Measurements from ENCODE around the gene SLC16A9. TPM values are rescaled to one million over a fixed set of nuclear protein-coding genes. Genes with fewer than 3 reads are reported as not detected.

SLC16A9 gene
- total and polyA plus RNA-seq, 4 donors = 0.70 to 6.0 (median 1.9) TPM

- WGBS, 2 donors = 67 to 77% methylated on average over 16 of the region's 16 CpGs
- no peak overlapping the region for H3K27ac ChIP-seq (ENCODE audit: low read depth in 1 of 2, low read length in 1 of 2)
- H3K27me3 ChIP-seq (ENCODE audit: control insufficient read depth in 3 of 3, insufficient read depth in 3 of 3, low read length in 2 of 3) = no peaks in the 10 kb centered on the region
- no peaks in the 10 kb centered on the region for H3K36me3 ChIP-seq (ENCODE audit: control insufficient read depth in 4 of 4, insufficient read depth in 4 of 4, low read length in 4 of 4)
- peak; percentile 41 to 84 (median 79) for DNase-seq
- TF ChIP-seq CTCF (IDR thresholded peaks at IDR 0.05; ENCODE audit: control extremely low read depth, extremely low read depth) = peak; percentile 23
- no peaks in the 10 kb centered on the region for H3K9me3 ChIP-seq (ENCODE audit: control insufficient read depth in 4 of 4, insufficient read depth in 3 of 4, low read length in 3 of 4)
- no peak overlapping the region for H3K4me3 ChIP-seq
- H3K4me1 ChIP-seq (ENCODE audit: control insufficient read depth in 5 of 5, insufficient read depth in 5 of 5, low read length in 5 of 5) = peaks cover 0 to 16% (median 0%) of the 10 kb centered on the region in 5 donors
- no peak overlapping the region for H3K9ac ChIP-seq (ENCODE audit: insufficient read depth in 1 of 2, low read length in 2 of 2)
- ATAC-seq (ENCODE audit: insufficient read depth, low FRiP score) = no peak
Observed at GRCh38 chr10:59622320-59623132, 87.1 kb downstream of the SLC16A9 start.

- Histone ChIP-seq H3K9me3 (ENCODE audit: control insufficient read depth in 4 of 4, insufficient read depth in 3 of 4, low read length in 3 of 4) (no peaks in the 10 kb centered on the region), H3K9ac (ENCODE audit: insufficient read depth in 1 of 2, low read length in 2 of 2) (no peak overlapping the region), H3K27ac (ENCODE audit: low read depth in 1 of 2, low read length in 1 of 2) (no peak overlapping the region), H3K36me3 (ENCODE audit: control insufficient read depth in 4 of 4, insufficient read depth in 4 of 4, low read length in 4 of 4) (no peaks in the 10 kb centered on the region), H3K4me3 (no peak overlapping the region), H3K4me1 (ENCODE audit: control insufficient read depth in 5 of 5, insufficient read depth in 5 of 5, low read length in 5 of 5) (peaks cover 0 to 16% (median 0%) of the 10 kb centered on the region in 5 donors), H3K27me3 (ENCODE audit: control insufficient read depth in 3 of 3, insufficient read depth in 3 of 3, low read length in 2 of 3) (no peaks in the 10 kb centered on the region)
- WGBS, 2 donors = 95 to 96% methylated on average over 1 of the region's 1 CpG
- DNase-seq (no peak), ATAC-seq (ENCODE audit: insufficient read depth, low FRiP score) (no peak)
- TF ChIP-seq CTCF (IDR thresholded peaks at IDR 0.05; ENCODE audit: control extremely low read depth, extremely low read depth) = no peak
Observed at GRCh38 chr10:59621771-59622170, 87.9 kb downstream of the SLC16A9 start.

GRCh38 chr10:59618666-59619065 lies 91.0 kb downstream of the SLC16A9 start:
- H3K27ac ChIP-seq (ENCODE audit: low read depth in 1 of 2, low read length in 1 of 2) = no peak overlapping the region
- no peak for TF ChIP-seq CTCF (IDR thresholded peaks at IDR 0.05; ENCODE audit: control extremely low read depth, extremely low read depth)
- no peaks in the 10 kb centered on the region for H3K27me3 ChIP-seq (ENCODE audit: control insufficient read depth in 3 of 3, insufficient read depth in 3 of 3, low read length in 2 of 3)
- ATAC-seq (ENCODE audit: insufficient read depth, low FRiP score) (no peak), DNase-seq (no peak)
- no peak overlapping the region for H3K4me3 ChIP-seq
- no peaks in the 10 kb centered on the region for H3K36me3 ChIP-seq (ENCODE audit: control insufficient read depth in 4 of 4, insufficient read depth in 4 of 4, low read length in 4 of 4)
- H3K4me1 ChIP-seq (ENCODE audit: control insufficient read depth in 5 of 5, insufficient read depth in 5 of 5, low read length in 5 of 5) = peaks cover 0 to 12% (median 0%) of the 10 kb centered on the region in 5 donors
- no peaks in the 10 kb centered on the region for H3K9me3 ChIP-seq (ENCODE audit: control insufficient read depth in 4 of 4, insufficient read depth in 3 of 4, low read length in 3 of 4)
- H3K9ac ChIP-seq (ENCODE audit: insufficient read depth in 1 of 2, low read length in 2 of 2) = no peak overlapping the region
- 60 to 71% methylated on average over 4 of the region's 4 CpGs for WGBS, 2 donors

Measured in lung (tissue), 12 donors.